Measurements from ENCODE around the gene ZNF451.

GRCh38 chr6:57123111-57123510 lies 33.1 kb downstream of the ZNF451 start:
- TF ChIP-seq CTCF (IDR thresholded peaks at IDR 0.05) (no peak), EP300 (IDR thresholded peaks at IDR 0.05) (no peak), POLR2A (IDR thresholded peaks at IDR 0.05) (no peak)

Data from upper lobe of left lung (tissue), 4 donors.